Mononuclear cell (primary cell): ENCODE results near the gene PNPLA1. TPM values are rescaled to one million over a fixed set of nuclear protein-coding genes. Genes with fewer than 3 reads are reported as not detected.

Experiments
- H3K27me3 ChIP-seq: 2 replicates; pipeline ENCODE4 v1.6.0; 2011; ENCODE audit warnings: low read length, control low read depth; ENCODE audit not compliant: insufficient read depth
- H3K4me1 ChIP-seq: 2 replicates; pipeline ENCODE4 v1.5.1; 2011; ENCODE audit warnings: mild to moderate bottlenecking, low read length, control low read depth; ENCODE audit not compliant: insufficient read depth
- H3K4me3 ChIP-seq: 2 replicates; pipeline ENCODE4 v1.5.1; 2011; ENCODE audit warnings: mild to moderate bottlenecking, low read length, moderate library complexity
- H3K9me3 ChIP-seq: 2 replicates; pipeline ENCODE4 v1.5.1; 2011; ENCODE audit warnings: low read depth, mild to moderate bottlenecking, control low read depth, low read length
- total RNA-seq: library from RNA; depleted of rRNA; stranded (reverse); fragments of >200 nt; gene quantifications from one replicate; pipeline ENCODE4 v1.2.3, GENCODE V29; 2012

The PNPLA1 gene
- total RNA-seq, 1 donor: 1.2 TPM

DNA sequence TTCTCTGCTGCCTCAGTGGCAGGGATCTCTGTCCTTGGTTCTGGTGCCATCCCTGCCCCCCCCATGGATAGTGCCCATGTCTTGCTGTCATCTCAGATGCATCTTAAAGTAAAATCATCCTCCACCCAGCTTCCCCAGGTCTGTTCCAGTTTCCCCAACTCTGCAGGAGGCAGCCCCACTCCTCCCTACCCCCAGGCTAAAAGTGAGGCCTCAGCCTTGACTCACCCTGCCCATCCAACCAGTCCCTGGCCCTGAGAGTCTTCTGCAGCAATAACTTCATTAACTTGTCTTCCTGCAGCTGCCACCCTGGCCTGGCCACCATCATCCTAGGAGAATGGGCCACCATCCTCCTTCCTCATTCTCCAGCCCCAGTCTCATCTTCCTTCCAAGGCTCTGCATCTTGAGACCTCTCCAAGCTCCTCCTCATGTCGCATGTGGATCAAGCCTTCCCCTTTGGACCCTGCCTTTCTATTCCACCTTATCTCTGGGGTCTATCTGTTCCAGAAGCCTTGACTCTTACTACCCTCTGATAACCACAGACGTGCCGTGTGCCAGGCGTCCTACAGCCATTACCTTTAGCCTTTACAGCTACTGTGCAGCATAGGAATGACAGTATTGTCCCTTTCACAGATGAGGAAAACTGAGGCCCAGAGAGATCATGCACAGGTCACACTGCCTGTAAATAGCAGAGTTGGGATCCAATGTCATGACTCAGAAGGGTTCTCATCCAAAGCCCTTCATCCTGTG, 2.0 kb upstream of the PNPLA1 start:
- Histone ChIP-seq H3K27me3 (no peaks in the 10 kb centered on the region), H3K4me1 (no peaks in the 10 kb centered on the region), H3K9me3 (peaks cover 8% of the 10 kb centered on the region), H3K4me3 (no peak overlapping the region)

GRCh38 chr6:36268478-36269275, 1.2 kb upstream of the PNPLA1 start:
- H3K9me3 ChIP-seq: peaks cover 8% of the 10 kb centered on the region
- H3K4me1 ChIP-seq: no peaks in the 10 kb centered on the region
- no peak overlapping the region for H3K4me3 ChIP-seq
- H3K27me3 ChIP-seq: no peaks in the 10 kb centered on the region

DNA sequence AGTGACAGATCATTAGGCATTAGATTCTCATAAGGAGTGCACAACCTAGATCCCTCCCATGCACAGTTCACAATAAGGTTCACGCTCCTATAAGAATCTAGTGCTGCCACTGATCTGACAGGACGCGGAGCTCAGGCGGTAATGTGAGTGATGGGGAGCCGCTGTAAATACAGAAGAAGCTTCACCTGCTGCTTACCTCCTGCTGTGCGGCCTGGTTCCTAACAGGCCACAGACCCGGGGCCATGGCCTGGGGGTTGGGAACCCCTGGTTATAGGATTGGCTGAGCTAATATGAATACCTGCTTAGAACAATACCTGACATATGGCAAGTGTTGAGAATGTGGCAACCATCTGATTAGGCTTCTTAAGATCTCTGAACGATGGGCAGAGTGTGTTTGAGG, 2.4 kb downstream of the PNPLA1 start:
- Histone ChIP-seq H3K9me3 (no peaks in the 10 kb centered on the region), H3K27me3 (no peaks in the 10 kb centered on the region), H3K4me3 (no peak overlapping the region), H3K4me1 (no peaks in the 10 kb centered on the region)

- Histone ChIP-seq H3K4me1 (no peaks in the 10 kb centered on the region), H3K27me3 (no peaks in the 10 kb centered on the region), H3K9me3 (no peaks in the 10 kb centered on the region), H3K4me3 (no peak overlapping the region)
Measured at GRCh38 chr6:36273067-36273466, 3.2 kb downstream of the PNPLA1 start.

DNA sequence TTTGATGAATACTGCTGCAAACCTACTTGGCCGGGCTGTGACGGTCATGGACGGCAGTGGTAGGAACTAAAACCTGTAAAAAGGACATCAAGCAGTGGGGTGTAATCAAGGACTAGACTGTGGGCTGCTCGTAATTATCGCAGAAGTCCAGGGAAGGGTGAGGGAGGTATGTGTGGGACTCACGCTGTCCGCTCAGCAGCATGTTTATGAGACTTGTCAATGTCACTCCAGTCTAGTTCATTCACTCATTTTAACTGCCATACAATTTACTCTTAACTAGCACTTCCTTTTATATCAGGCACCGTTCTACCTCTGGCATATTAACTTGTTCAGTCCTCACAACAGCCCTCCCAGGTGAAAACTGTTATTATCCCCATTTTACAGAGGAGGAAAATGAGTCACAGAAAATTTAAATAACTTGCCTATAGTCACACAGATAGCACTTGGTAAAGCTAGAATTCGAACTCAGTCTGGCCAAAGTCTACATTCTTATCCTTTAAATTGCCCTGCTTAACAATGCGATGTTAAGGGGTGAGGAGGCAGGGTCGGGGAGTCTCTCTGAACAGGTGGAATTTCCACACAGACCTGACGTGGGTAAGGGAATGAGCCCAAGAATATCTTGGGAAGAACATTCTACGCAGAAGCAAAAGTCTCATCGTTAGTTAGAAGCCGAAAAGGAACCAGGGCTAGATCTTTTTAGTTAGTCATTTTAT, 4.1 kb downstream of the PNPLA1 start:
- no peaks in the 10 kb centered on the region for H3K4me1 ChIP-seq
- no peaks in the 10 kb centered on the region for H3K27me3 ChIP-seq
- H3K9me3 ChIP-seq: no peaks in the 10 kb centered on the region
- no peak overlapping the region for H3K4me3 ChIP-seq

DNA sequence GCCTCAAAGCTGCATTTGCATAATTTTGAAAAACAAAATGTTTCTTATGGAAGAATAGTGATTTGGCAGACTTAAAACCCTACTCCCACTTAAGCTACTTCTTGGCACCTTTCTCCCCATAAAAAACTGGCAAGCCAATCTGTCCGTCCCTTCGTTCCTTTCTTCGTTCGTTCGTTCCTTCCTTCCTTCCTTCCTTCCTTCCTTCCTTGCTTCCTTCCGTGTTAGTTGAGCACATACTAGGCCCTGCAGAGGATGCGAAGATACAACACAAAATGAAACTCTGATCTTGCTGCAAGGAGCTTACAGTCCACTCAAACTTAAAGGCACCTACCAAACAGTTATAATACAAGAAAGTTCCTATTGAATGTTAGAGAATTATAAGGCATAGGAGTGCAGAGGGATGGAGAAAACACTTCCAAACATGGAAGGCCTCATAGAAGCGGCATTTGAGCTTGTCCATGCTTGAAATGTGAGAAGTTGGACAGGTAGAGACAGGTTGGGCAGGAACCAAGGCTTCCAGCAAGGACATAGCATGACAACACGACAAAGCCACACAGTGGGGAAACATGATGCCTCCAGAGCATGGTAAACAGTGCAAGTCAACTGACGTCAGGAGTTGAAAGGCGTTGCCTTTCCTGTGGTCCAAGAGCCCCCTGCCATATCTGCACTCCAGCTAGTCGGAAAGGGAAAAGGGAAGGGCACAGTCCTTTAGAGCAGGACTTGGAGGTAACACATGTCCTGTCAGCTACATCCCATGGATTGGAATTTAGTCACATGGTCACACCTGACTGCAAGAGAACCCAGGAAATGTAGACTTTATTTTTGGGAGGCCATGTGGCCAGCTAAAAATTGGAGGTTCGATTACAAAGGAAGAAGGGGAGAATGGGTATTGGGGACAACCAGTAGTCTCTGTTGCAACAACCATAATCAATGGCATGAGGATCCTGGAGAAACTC, 7.0 kb downstream of the PNPLA1 start:
- peaks cover 18% of the 10 kb centered on the region for H3K4me1 ChIP-seq
- no peaks in the 10 kb centered on the region for H3K9me3 ChIP-seq
- H3K27me3 ChIP-seq: no peaks in the 10 kb centered on the region
- H3K4me3 ChIP-seq: no peak overlapping the region

DNA sequence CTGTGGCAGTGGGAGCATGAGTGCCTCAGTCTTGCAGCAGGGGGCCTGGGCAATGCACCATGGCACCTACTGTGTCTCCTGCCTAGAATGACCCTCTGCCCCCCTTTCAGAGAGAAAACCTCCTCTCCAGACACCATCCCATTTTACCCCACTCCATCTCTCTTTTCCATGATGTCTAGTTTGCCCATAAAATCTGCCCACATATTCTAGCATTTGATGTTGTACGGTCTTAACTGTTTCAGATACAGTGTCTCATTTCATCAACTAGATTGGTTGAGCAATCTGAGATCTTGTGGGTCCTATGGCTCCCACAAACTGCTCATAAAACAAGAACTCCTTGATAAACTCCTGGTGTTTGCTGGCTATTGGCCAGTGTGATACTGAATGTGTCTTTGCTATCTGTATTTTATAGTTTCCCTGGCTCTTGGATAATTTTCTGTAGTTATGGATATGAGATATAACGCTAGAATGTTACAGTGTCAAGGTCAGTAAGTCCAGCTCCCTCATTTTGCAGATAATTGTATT, 8.1 kb downstream of the PNPLA1 start:
- Histone ChIP-seq H3K9me3 (no peaks in the 10 kb centered on the region), H3K4me1 (peaks cover 18% of the 10 kb centered on the region), H3K4me3 (no peak overlapping the region), H3K27me3 (no peaks in the 10 kb centered on the region)

GRCh38 chr6:36280467-36280866, 10.6 kb downstream of the PNPLA1 start:
- Histone ChIP-seq H3K4me3 (no peak overlapping the region), H3K27me3 (peaks cover 19% of the 10 kb centered on the region), H3K9me3 (no peaks in the 10 kb centered on the region), H3K4me1 (peaks cover 31% of the 10 kb centered on the region)

- H3K4me1 ChIP-seq: peaks cover 33% of the 10 kb centered on the region
- no peaks in the 10 kb centered on the region for H3K9me3 ChIP-seq
- no peak overlapping the region for H3K4me3 ChIP-seq
- peaks cover 22% of the 10 kb centered on the region for H3K27me3 ChIP-seq
Measured at GRCh38 chr6:36280983-36281382, 11.1 kb downstream of the PNPLA1 start.

DNA sequence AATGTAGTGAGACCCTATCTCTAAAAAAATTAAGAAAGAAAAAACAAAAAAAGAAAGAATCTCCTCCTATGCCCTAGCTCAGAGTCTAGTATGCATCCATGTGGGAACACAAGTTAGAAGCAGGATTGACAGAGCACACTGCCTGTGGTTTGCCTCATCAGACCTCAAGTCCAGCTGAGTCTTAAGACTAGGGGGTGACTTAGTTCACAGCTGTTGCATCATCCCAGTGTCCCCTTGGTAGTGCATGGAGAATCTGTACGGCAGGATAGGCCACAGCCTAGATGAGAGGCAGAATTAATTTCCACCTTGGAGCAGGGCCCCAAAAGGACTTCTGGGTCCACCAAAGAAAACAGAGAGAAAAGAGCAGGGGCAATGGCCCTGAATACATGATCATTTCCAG, 13.7 kb downstream of the PNPLA1 start:
- peaks cover 26% of the 10 kb centered on the region for H3K27me3 ChIP-seq
- H3K4me3 ChIP-seq: no peak overlapping the region
- H3K9me3 ChIP-seq: no peaks in the 10 kb centered on the region
- peaks cover 41% of the 10 kb centered on the region for H3K4me1 ChIP-seq

DNA sequence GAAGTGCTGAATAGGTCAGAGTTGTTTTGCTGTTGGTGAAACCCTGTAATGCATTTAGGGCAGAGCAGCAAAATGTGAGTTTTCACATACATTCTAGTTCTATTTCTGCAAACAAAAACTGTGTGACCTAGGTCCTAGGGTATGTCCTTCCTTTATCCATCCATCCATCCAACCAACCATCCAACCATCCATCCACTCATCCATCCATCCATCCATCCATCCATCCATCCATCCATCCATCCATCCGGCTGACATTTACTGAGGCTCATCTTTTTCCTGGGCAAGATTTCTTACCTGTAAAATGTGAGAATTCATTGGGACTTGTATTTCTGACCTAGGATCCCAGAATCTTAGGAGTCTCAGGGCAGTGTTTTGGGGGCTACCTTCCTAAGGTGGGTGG, 14.5 kb downstream of the PNPLA1 start:
- Histone ChIP-seq H3K4me3 (no peak overlapping the region), H3K9me3 (no peaks in the 10 kb centered on the region), H3K27me3 (peaks cover 26% of the 10 kb centered on the region), H3K4me1 (peaks cover 41% of the 10 kb centered on the region)

GRCh38 chr6:36285187-36285671, 15.4 kb downstream of the PNPLA1 start:
- Histone ChIP-seq H3K27me3 (peaks cover 26% of the 10 kb centered on the region), H3K4me1 (peaks cover 43% of the 10 kb centered on the region), H3K4me3 (no peak overlapping the region), H3K9me3 (no peaks in the 10 kb centered on the region)

GRCh38 chr6:36285797-36286196, 15.9 kb downstream of the PNPLA1 start:
- H3K27me3 ChIP-seq: peaks cover 26% of the 10 kb centered on the region
- no peak overlapping the region for H3K4me3 ChIP-seq
- no peaks in the 10 kb centered on the region for H3K9me3 ChIP-seq
- H3K4me1 ChIP-seq: peaks cover 43% of the 10 kb centered on the region

DNA sequence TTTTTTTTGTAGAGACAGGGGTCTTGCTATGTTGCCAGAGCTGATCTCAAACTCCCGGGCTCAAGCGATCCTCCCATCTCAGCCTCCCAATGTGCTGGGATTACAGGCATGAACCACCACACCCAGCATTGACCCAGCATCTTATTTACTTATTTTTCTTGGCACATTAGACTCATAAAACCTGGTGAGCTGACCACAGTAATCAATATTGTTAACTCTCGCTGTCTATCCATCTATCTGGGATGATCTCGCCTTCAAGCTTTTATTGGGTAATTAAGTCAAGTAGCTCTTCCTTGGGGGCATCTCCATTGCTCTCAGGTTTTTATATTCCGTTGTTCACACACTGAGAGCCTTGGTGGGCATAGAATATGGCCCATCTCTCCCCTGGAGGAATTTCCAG, 17.0 kb downstream of the PNPLA1 start:
- H3K4me3 ChIP-seq: no peak overlapping the region
- H3K4me1 ChIP-seq: peaks cover 44% of the 10 kb centered on the region
- peaks cover 26% of the 10 kb centered on the region for H3K27me3 ChIP-seq
- H3K9me3 ChIP-seq: no peaks in the 10 kb centered on the region
